ENCODE measurements around the gene MTHFD1. TPM values are rescaled to one million over a fixed set of nuclear protein-coding genes. Genes with fewer than 3 reads are reported as not detected.

The MTHFD1 gene
- total and polyA plus RNA-seq, 2 donors, result 18.8 to 38.3 TPM

- DNase-seq (ENCODE audit: low read depth in 6 of 9, low spot score in 9 of 9), result peak in 3 of 9 donors; percentile 15 to 40 (median 30)
- 9% methylated on average over 15 of the region's 15 CpGs for WGBS
Measured at GRCh38 chr14:64465831-64466554, 77.8 kb downstream of the MTHFD1 start.

GRCh38 chr14:64467101-64467500 is 78.9 kb downstream of the MTHFD1 start:
- WGBS, result 95% methylated on average over 3 of the region's 3 CpGs
- peaks cover 0 to 2% of the 10 kb centered on the region in 2 donors for H3K27me3 ChIP-seq (ENCODE audit: control insufficient read depth in 2 of 2, insufficient read depth in 1 of 2, low read length in 1 of 2)
- H3K27ac ChIP-seq (ENCODE audit: low read depth in 1 of 2, low read length in 1 of 2), result no peak overlapping the region
- DNase-seq (ENCODE audit: low read depth in 6 of 9, low spot score in 9 of 9), result no peak
- no peak overlapping the region for H3K4me3 ChIP-seq (ENCODE audit: low read length in 2 of 2)
- H3K36me3 ChIP-seq (ENCODE audit: control insufficient read depth in 2 of 2, insufficient read depth in 2 of 2, low read length in 1 of 2), result peaks cover 3 to 5% of the 10 kb centered on the region in 2 donors
- no peaks in the 10 kb centered on the region for H3K9me3 ChIP-seq (ENCODE audit: control insufficient read depth in 2 of 2, insufficient read depth in 1 of 2, low read length in 1 of 2)
- peaks cover 6 to 16% of the 10 kb centered on the region in 2 donors for H3K4me1 ChIP-seq (ENCODE audit: control insufficient read depth in 2 of 2, insufficient read depth in 2 of 2, low read length in 2 of 2)

More at GRCh38 chr14:64465831-64466554, 77.8 kb downstream of the MTHFD1 start:
- peak overlapping the region; percentile 60 to 65 for H3K4me3 ChIP-seq (ENCODE audit: low read length in 2 of 2)
- H3K9me3 ChIP-seq (ENCODE audit: control insufficient read depth in 2 of 2, insufficient read depth in 1 of 2, low read length in 1 of 2), result no peaks in the 10 kb centered on the region
- H3K36me3 ChIP-seq (ENCODE audit: control insufficient read depth in 2 of 2, insufficient read depth in 2 of 2, low read length in 1 of 2), result peaks cover 5 to 10% of the 10 kb centered on the region in 2 donors
- peaks cover 6 to 16% of the 10 kb centered on the region in 2 donors for H3K4me1 ChIP-seq (ENCODE audit: control insufficient read depth in 2 of 2, insufficient read depth in 2 of 2, low read length in 2 of 2)
- H3K27ac ChIP-seq (ENCODE audit: low read depth in 1 of 2, low read length in 1 of 2), result peak overlapping the region in 1 of 2 donors; percentile 43
- peaks cover 0 to 2% of the 10 kb centered on the region in 2 donors for H3K27me3 ChIP-seq (ENCODE audit: control insufficient read depth in 2 of 2, insufficient read depth in 1 of 2, low read length in 1 of 2)

GRCh38 chr14:64467566-64467965 is 79.4 kb downstream of the MTHFD1 start:
- H3K9me3 ChIP-seq (ENCODE audit: control insufficient read depth in 2 of 2, insufficient read depth in 1 of 2, low read length in 1 of 2), result no peaks in the 10 kb centered on the region
- peaks cover 0 to 2% of the 10 kb centered on the region in 2 donors for H3K27me3 ChIP-seq (ENCODE audit: control insufficient read depth in 2 of 2, insufficient read depth in 1 of 2, low read length in 1 of 2)
- peaks cover 6 to 16% of the 10 kb centered on the region in 2 donors for H3K4me1 ChIP-seq (ENCODE audit: control insufficient read depth in 2 of 2, insufficient read depth in 2 of 2, low read length in 2 of 2)
- H3K36me3 ChIP-seq (ENCODE audit: control insufficient read depth in 2 of 2, insufficient read depth in 2 of 2, low read length in 1 of 2), result peaks cover 0 to 2% of the 10 kb centered on the region in 2 donors
- DNase-seq (ENCODE audit: low read depth in 6 of 9, low spot score in 9 of 9), result no peak
- H3K4me3 ChIP-seq (ENCODE audit: low read length in 2 of 2), result no peak overlapping the region
- H3K27ac ChIP-seq (ENCODE audit: low read depth in 1 of 2, low read length in 1 of 2), result no peak overlapping the region

GRCh38 chr14:64468451-64468850 is 80.3 kb downstream of the MTHFD1 start:
- peaks cover 0 to 2% of the 10 kb centered on the region in 2 donors for H3K27me3 ChIP-seq (ENCODE audit: control insufficient read depth in 2 of 2, insufficient read depth in 1 of 2, low read length in 1 of 2)
- peaks cover 6 to 16% of the 10 kb centered on the region in 2 donors for H3K4me1 ChIP-seq (ENCODE audit: control insufficient read depth in 2 of 2, insufficient read depth in 2 of 2, low read length in 2 of 2)
- peaks cover 0 to 2% of the 10 kb centered on the region in 2 donors for H3K36me3 ChIP-seq (ENCODE audit: control insufficient read depth in 2 of 2, insufficient read depth in 2 of 2, low read length in 1 of 2)
- H3K27ac ChIP-seq (ENCODE audit: low read depth in 1 of 2, low read length in 1 of 2), result no peak overlapping the region
- 79% methylated on average over 3 of the region's 3 CpGs for WGBS
- no peak for DNase-seq (ENCODE audit: low read depth in 6 of 9, low spot score in 9 of 9)
- H3K9me3 ChIP-seq (ENCODE audit: control insufficient read depth in 2 of 2, insufficient read depth in 1 of 2, low read length in 1 of 2), result no peaks in the 10 kb centered on the region
- H3K4me3 ChIP-seq (ENCODE audit: low read length in 2 of 2), result no peak overlapping the region

GRCh38 chr14:64474041-64474440 is 85.9 kb downstream of the MTHFD1 start:
- no peak overlapping the region for H3K4me3 ChIP-seq (ENCODE audit: low read length in 2 of 2)
- peaks cover 3 to 5% of the 10 kb centered on the region in 2 donors for H3K36me3 ChIP-seq (ENCODE audit: control insufficient read depth in 2 of 2, insufficient read depth in 2 of 2, low read length in 1 of 2)
- no peaks in the 10 kb centered on the region for H3K9me3 ChIP-seq (ENCODE audit: control insufficient read depth in 2 of 2, insufficient read depth in 1 of 2, low read length in 1 of 2)
- no peak for DNase-seq (ENCODE audit: low read depth in 6 of 9, low spot score in 9 of 9)
- no peaks in the 10 kb centered on the region for H3K27me3 ChIP-seq (ENCODE audit: control insufficient read depth in 2 of 2, insufficient read depth in 1 of 2, low read length in 1 of 2)
- no peak overlapping the region for H3K27ac ChIP-seq (ENCODE audit: low read depth in 1 of 2, low read length in 1 of 2)
- H3K4me1 ChIP-seq (ENCODE audit: control insufficient read depth in 2 of 2, insufficient read depth in 2 of 2, low read length in 2 of 2), result no peaks in the 10 kb centered on the region
- WGBS, result 95% methylated on average over 2 of the region's 2 CpGs

GRCh38 chr14:64474698-64475097 is 86.5 kb downstream of the MTHFD1 start:
- H3K9me3 ChIP-seq (ENCODE audit: control insufficient read depth in 2 of 2, insufficient read depth in 1 of 2, low read length in 1 of 2), result no peaks in the 10 kb centered on the region
- WGBS, result 97% methylated on average over 4 of the region's 4 CpGs

GRCh38 chr14:64475585-64476273 is 87.6 kb downstream of the MTHFD1 start:
- WGBS, result 96% methylated on average over 8 of the region's 8 CpGs
- Histone ChIP-seq H3K36me3 (ENCODE audit: control insufficient read depth in 2 of 2, insufficient read depth in 2 of 2, low read length in 1 of 2) (peaks cover 5 to 7% of the 10 kb centered on the region in 2 donors), H3K4me1 (ENCODE audit: control insufficient read depth in 2 of 2, insufficient read depth in 2 of 2, low read length in 2 of 2) (no peaks in the 10 kb centered on the region), H3K9me3 (ENCODE audit: control insufficient read depth in 2 of 2, insufficient read depth in 1 of 2, low read length in 1 of 2) (no peaks in the 10 kb centered on the region), H3K27ac (ENCODE audit: low read depth in 1 of 2, low read length in 1 of 2) (no peak overlapping the region), H3K4me3 (ENCODE audit: low read length in 2 of 2) (no peak overlapping the region), H3K27me3 (ENCODE audit: control insufficient read depth in 2 of 2, insufficient read depth in 1 of 2, low read length in 1 of 2) (no peaks in the 10 kb centered on the region)
- no peak for DNase-seq (ENCODE audit: low read depth in 6 of 9, low spot score in 9 of 9)

More at GRCh38 chr14:64474698-64475097, 86.5 kb downstream of the MTHFD1 start:
- Histone ChIP-seq H3K27ac (ENCODE audit: low read depth in 1 of 2, low read length in 1 of 2) (no peak overlapping the region), H3K4me3 (ENCODE audit: low read length in 2 of 2) (no peak overlapping the region), H3K36me3 (ENCODE audit: control insufficient read depth in 2 of 2, insufficient read depth in 2 of 2, low read length in 1 of 2) (peaks cover 3 to 5% of the 10 kb centered on the region in 2 donors), H3K4me1 (ENCODE audit: control insufficient read depth in 2 of 2, insufficient read depth in 2 of 2, low read length in 2 of 2) (no peaks in the 10 kb centered on the region), H3K27me3 (ENCODE audit: control insufficient read depth in 2 of 2, insufficient read depth in 1 of 2, low read length in 1 of 2) (no peaks in the 10 kb centered on the region)
- DNase-seq (ENCODE audit: low read depth in 6 of 9, low spot score in 9 of 9), result no peak

GRCh38 chr14:64476438-64476837 is 88.3 kb downstream of the MTHFD1 start:
- Histone ChIP-seq H3K36me3 (ENCODE audit: control insufficient read depth in 2 of 2, insufficient read depth in 2 of 2, low read length in 1 of 2) (peaks cover 5 to 7% of the 10 kb centered on the region in 2 donors), H3K4me1 (ENCODE audit: control insufficient read depth in 2 of 2, insufficient read depth in 2 of 2, low read length in 2 of 2) (no peaks in the 10 kb centered on the region), H3K27ac (ENCODE audit: low read depth in 1 of 2, low read length in 1 of 2) (no peak overlapping the region), H3K4me3 (ENCODE audit: low read length in 2 of 2) (no peak overlapping the region), H3K27me3 (ENCODE audit: control insufficient read depth in 2 of 2, insufficient read depth in 1 of 2, low read length in 1 of 2) (no peaks in the 10 kb centered on the region), H3K9me3 (ENCODE audit: control insufficient read depth in 2 of 2, insufficient read depth in 1 of 2, low read length in 1 of 2) (no peaks in the 10 kb centered on the region)
- DNase-seq (ENCODE audit: low read depth in 6 of 9, low spot score in 9 of 9), result no peak
- 97% methylated on average over 8 of the region's 8 CpGs for WGBS

- Histone ChIP-seq H3K27ac (ENCODE audit: low read depth in 1 of 2, low read length in 1 of 2) (no peak overlapping the region), H3K27me3 (ENCODE audit: control insufficient read depth in 2 of 2, insufficient read depth in 1 of 2, low read length in 1 of 2) (no peaks in the 10 kb centered on the region), H3K9me3 (ENCODE audit: control insufficient read depth in 2 of 2, insufficient read depth in 1 of 2, low read length in 1 of 2) (no peaks in the 10 kb centered on the region), H3K36me3 (ENCODE audit: control insufficient read depth in 2 of 2, insufficient read depth in 2 of 2, low read length in 1 of 2) (peaks cover 5 to 12% of the 10 kb centered on the region in 2 donors), H3K4me1 (ENCODE audit: control insufficient read depth in 2 of 2, insufficient read depth in 2 of 2, low read length in 2 of 2) (no peaks in the 10 kb centered on the region), H3K4me3 (ENCODE audit: low read length in 2 of 2) (no peak overlapping the region)
- peak in 2 of 9 donors; percentile 31 to 53 for DNase-seq (ENCODE audit: low read depth in 6 of 9, low spot score in 9 of 9)
Measured at GRCh38 chr14:64478634-64479250, 90.6 kb downstream of the MTHFD1 start.

Data from thymus (tissue), 11 donors.